ENCODE data around the gene SERINC5.

The SERINC5 gene

GRCh38 chr5:80094236-80094738, 161.6 kb downstream of the SERINC5 start:
- no peak for DNase-seq (ENCODE audit: low read depth)

DNA sequence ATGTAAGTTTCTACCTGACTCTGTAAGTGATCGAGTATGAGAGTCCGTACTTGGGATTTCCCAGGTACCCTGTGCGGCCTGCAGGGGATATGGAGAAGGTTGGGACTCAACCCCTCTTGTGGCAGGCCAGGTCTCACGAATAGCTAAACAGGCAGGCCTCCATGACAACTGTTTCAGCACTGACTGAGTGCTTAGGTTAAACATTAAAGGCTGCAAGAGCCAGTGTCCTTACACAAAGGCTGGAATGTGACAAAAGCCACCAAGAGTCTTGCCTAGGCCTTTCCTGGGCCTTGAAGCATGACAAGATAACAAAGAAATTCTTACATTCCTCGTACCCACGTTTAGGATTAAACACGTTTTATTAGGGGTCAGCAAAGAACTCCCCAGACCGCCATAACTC, 162.1 kb downstream of the SERINC5 start:
- no peak for DNase-seq (ENCODE audit: low read depth)

- DNase-seq (ENCODE audit: low read depth), result no peak
These were observed 163.3 kb downstream of the SERINC5 start for GRCh38 chr5:80092486-80093107.

DNA sequence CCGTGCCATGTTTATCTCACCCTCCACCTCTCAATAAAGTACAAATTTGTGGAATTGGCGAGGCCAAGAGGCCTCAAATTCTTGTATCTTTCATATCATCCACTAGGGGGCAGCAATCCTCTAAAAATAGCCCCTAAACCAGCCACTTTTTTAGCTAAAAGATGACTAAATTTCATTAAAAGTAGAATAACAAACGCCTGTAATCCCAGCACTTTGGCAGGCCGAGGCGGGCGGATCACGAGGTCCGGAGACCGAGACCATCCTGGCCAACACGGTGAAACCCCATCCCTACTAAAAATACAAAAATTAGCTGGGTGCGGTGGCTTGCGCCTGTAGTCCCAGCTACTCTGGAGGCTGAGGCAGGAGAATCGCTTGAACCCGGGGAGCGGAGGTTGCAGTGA, 164.1 kb downstream of the SERINC5 start:
- DNase-seq (ENCODE audit: low read depth), result peak; percentile 71

DNA sequence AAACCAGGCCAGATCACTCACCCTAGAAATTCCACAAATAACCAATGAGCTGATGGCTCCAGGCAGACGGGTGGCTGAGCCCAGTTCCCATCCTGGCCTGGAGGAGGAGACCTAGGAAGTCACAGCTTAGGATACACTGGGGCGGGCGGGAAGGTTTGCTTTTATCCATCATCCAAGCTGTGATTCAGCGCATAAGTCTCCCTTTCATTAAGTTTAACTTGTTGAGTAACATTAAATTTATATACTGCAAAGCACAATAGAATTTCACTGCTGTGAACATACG, 165.0 kb downstream of the SERINC5 start:
- no peak for DNase-seq (ENCODE audit: low read depth)

DNA sequence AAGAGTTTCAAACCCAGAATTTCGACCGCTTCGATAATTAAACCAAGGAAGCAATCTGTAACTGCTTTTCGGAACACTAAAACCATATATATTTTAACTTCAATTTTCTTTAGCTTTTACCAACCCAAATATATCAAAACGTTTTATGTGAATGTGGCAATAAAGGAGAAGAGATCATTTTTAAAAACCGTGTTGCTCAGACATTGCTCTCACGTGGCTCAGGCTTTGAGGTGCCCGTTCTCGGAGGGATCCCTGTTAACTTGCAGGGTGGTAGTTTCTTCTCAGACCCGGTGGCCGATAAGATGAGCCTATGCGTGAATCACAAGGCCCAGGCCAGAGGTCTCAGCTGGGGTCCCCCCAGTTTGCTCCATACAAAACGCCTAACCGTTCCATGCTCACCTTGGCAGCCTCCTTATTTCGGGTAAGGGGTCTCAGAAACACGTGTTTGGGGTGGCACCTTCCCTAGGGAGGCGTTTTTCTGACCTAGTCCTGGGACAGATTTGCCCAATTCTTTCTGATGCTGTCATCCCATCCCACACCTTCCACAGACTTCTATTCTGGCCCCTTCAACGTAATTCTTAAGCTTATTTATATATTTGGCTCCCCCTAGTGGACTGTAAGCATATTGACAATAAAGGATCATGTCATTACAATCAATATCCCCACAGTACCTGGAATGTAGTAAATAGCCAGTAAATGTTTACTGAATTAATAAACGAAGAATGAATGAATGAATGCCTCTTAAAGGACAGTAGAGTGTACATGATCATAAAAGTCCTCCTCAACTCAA, 172.6 kb downstream of the SERINC5 start:
- peak; percentile 78 for DNase-seq (ENCODE audit: low read depth)

DNA sequence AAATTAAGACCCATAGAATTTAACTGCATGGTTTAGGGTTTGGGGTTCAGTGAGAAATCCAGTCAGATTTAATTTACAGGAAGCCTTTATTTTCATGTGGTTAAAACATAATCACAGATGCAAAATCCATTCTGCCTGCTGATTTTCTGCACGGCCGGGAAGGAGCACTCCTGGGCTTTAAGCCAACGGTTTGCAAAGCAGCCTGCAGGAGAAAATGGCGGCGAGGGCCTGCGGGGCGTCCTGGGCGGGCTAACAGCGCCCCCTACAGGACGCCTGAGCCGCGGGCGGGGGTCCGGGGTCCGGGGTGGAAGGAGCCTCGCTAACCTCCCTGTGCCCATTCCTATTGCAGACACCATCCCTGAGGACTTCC, 173.1 kb downstream of the SERINC5 start:
- peak; percentile 73 for DNase-seq (ENCODE audit: low read depth)

DNA sequence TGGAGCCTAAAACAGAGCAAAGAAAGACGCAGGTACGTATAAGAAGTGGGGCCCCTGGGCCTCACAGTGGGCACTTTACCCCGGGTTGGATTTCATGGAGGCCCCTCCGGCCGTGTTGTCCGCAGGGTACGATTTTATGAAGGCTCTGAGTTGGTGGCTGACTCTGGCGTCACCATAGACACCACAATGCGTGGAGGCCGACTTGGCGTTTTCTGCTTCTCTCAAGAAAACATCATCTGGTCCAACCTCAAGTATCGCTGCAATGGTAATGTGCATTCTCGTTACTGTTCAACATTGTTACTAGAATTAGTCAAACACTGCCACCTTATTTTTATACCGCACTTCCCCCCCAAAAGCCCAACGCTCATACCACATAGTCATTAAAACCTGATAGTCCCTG, 173.6 kb downstream of the SERINC5 start:
- no peak for DNase-seq (ENCODE audit: low read depth)

- no peak for DNase-seq (ENCODE audit: low read depth)
These were observed 176.9 kb downstream of the SERINC5 start for GRCh38 chr5:80078921-80079320.

DNA sequence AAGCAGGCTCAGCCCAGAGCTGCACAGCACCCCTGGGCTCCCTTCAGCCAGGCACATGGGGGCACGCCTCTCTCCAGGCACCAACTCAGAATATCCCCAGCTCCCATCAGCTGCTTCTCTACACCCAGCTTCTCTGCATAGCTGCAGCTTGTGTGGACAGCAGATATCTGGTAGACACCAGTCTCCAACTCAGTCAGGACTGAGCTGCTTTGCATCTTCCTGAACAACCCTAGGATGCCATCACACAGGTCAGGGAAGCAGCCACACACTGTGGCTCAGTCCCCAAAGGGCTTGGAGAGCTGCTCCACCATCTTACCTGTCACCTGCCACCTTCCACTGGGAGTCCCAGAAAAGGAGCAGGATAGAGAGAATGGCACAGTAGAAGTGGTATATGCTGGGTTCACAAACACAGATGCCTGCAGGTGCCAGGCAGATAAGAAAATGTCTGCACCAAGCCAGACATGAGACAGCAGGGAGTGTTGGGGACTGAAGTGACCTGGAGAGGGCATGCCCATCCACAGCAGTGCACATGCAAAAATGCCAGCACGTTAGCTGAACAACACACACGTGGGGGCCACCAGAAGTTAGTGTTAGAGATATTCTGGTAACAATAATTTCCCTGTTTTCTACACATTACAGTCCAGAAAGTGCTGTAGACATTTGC, 178.7 kb downstream of the SERINC5 start:
- DNase-seq (ENCODE audit: low read depth), result no peak

GRCh38 chr5:80076131-80077050, 179.5 kb downstream of the SERINC5 start:
- peak; percentile 33 for DNase-seq (ENCODE audit: low read depth)

DNA sequence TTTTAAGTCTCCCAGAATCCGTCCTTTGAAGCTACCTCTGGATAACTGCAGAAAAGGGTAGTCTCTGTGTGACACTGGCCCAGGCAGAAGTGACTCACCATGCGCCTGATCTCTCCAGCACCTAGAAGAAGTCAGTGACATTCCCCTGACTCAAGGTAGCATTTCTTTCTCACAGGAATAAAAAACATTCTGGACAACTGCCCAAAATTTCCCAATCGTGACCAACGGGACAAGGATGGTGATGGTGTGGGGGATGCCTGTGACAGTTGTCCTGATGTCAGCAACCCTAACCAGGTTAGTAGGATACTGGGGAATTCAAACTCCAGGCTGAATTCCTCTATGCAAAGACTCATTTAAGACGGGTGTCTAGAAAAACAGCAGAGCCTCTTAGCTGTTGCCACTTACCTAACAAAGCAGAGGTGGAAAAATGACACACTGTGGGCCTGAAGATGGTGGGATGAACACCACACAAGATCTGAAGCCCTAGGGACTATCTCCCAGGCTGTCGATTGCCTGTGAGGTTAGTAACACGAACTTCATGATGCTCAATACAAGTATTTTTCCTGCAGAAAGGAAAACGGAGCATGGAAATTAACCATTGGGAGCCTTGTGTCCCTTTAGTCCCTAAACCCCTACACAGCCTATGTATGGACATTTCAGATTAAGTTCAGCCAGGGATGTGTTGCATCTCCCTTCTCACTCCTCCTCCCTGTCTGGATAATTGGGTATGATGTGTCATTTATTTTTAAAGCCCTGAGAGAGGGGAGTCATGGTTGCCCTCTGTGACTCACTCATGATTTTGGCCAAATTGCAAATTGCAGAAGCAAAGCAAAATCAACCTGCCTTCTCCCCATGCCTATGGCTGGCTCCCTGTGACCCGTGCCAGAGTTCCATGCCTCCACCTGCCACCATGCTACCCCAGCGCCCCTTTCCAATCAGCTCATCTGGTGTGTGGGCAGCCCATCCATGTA, 183.5 kb downstream of the SERINC5 start:
- peak; percentile 56 for DNase-seq (ENCODE audit: low read depth)

DNA sequence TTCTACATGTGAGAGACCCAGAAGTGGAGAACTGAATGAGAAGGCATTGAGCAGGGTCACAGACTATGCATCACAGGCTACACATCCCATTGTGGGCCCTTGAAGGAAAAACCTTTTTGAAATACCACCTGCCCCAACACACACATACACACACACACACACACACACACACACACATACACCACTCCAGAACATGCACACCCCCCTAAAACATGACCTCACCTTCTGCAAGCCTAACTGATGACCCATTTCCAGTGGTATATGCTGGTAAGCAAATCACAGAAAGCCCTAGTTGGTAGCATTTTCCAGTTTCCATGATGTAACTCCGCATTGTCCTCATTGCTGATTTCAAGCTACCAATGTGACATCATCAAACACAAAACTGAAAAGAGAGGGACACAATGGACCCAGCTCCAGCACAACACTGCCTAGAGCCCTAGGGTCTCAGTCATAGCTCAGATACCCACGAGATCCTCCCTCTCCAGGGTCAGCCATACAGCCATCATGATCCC, 184.3 kb downstream of the SERINC5 start:
- no peak for DNase-seq (ENCODE audit: low read depth)

DNA sequence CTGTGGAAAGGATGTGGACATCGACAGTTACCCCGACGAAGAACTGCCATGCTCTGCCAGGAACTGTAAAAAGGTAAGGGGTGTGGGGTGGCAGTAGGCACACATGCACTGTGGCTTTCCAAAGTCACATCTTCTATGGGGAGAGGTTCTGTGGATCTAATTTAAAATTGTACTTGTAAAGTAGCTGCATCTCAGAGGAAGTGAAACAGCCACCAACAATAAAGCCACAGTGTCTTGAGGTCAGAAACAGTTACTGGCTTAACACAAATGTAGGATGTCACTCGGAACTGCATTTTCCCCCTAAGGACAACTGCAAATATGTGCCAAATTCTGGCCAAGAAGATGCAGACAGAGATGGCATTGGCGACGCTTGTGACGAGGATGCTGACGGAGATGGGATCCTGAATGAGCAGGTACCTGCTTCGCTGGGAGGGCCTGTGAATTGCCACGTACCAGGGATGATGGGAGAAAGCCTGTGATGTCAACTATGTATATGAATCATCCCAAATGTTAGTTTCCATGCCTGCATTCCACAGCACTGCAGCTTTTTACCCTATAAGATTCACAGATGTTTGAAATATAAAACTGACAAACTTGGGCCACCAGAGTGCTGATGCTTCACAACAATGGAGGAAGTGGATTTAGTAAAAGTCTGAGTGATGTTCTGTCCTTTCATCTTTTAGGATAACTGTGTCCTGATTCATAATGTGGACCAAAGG, 185.4 kb downstream of the SERINC5 start:
- peak; percentile 45 for DNase-seq (ENCODE audit: low read depth)

GRCh38 chr5:80069918-80070318, 185.9 kb downstream of the SERINC5 start:
- DNase-seq (ENCODE audit: low read depth), result peak; percentile 33

- no peak for DNase-seq (ENCODE audit: low read depth)
These were observed 186.5 kb downstream of the SERINC5 start for GRCh38 chr5:80069251-80069800.

GRCh38 chr5:80068775-80069174, 187.1 kb downstream of the SERINC5 start:
- no peak for DNase-seq (ENCODE audit: low read depth)

DNA sequence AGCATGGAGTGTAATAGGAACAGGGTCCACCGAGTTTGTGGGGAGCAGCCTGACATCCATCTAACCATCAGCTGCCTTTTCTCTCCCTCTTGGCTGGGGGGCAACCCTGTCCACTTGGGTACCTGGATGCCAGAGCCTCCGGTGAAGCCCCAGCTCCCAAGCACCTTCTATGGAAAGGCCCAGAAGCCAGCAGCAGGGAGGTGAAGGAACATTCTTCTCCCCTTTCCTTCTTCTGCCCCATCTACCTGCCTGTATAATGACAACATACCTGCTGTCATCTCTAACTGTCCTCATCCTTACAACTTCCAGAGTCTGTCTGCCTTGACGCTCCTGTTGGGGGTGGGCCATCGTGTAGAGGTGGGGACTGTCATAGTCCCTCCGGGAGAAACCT, 187.6 kb downstream of the SERINC5 start:
- DNase-seq (ENCODE audit: low read depth), result no peak

- no peak for DNase-seq (ENCODE audit: low read depth)
These were observed 188.2 kb downstream of the SERINC5 start for GRCh38 chr5:80067531-80068245.
